ENCODE data around the gene ANKH.

DNA sequence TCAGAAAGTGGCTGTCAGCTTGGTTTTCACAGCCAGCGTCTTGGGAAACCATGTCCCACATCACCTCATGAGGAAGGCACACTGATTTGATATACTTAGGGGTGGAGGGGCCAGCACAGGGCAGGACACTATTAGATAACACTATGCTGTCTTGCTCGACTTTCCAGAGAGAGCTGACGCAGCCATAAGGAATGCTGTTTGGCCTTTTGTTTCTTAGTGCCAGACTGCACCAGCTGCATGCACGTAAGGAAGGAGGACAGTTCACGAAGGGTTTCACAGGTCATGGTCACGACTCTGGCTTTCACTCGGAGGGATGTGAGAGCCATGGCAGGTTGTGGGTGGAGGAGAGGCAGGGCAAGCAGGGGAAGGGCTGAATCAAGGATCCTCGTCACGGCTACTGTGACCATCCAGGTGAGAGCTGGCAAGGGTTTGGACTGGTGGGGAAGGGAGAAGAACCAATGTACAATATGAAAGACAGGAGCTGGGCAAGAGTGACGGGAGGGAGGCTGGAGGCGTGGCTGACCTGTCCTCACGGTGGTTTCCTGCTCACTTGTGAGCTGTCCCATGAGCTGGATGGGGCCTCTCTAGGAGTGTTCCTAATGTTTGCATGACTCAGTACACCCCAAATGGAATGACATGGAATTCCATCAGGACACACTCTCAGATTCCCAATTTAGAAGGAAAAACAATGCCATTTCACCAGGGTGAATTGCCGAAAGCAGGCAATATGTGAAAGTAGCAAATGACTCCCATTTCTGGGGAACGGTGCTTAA is 145.3 kb downstream of the ANKH start:
- no peak for TF ChIP-seq CTCF (conservative IDR thresholded peaks at IDR 0.05; ENCODE audit: low read length)
- no peak for TF ChIP-seq EZH2phosphoT487 (IDR thresholded peaks at IDR 0.05; ENCODE audit: borderline replicate concordance)
